ENCODE results near the gene SCAMP5. TPM values are rescaled to one million over a fixed set of nuclear protein-coding genes. Genes with fewer than 3 reads are reported as not detected.
A peak's percentile ranks its signal among the peaks of the same experiment; 100 is the strongest.

Gene SCAMP5
- total RNA-seq, 1 experiment from 2014 or later = 3.4 TPM

DNA sequence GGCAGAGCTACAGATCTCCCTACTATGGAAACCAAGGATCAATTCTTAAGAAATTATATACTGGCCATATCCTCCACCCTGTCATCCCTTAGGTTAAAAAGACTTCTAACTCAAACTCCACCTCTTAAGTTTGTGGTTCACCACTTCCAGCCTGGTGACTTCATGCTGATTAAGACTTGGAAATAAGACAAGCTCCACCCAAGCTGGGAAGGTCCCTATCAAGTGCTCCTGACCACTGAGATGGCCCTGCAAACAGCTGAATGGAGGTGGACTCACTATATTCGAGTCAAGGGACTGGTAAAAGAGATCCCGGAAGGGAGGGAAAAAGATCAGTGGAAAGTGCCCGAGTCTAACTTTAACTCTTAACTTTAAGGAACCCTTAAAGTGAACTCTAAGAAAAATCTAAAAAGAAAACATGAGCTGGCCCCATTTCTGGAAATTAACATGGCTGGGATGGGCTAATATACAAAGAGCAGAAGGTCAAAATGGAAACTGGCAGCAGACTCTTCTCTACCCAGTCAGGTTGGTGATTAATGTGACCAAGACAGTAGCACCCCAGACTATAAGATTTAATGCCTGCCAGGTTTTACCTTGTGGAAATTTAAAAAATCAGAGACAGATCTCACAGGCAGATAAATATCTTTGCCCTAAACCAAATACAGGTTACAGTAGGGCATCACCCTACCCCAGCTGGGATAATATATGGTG lies 71.9 kb downstream of the SCAMP5 start:
- H3K9me3 ChIP-seq = no peaks in the 10 kb centered on the region
- H3K36me3 ChIP-seq = no peaks in the 10 kb centered on the region
- DNase-seq = peak; percentile 35

GRCh38 chr15:75068748-75069147 lies 73.4 kb downstream of the SCAMP5 start:
- no peak for DNase-seq
- Histone ChIP-seq H3K36me3 (no peaks in the 10 kb centered on the region), H3K9me3 (no peaks in the 10 kb centered on the region), H3K27me3 (no peaks in the 10 kb centered on the region), H3K4me3 (no peak overlapping the region)

More for the DNA sequence above, 71.9 kb downstream of the SCAMP5 start:
- H3K27me3 ChIP-seq = no peaks in the 10 kb centered on the region
- no peak overlapping the region for H3K4me3 ChIP-seq

GRCh38 chr15:75069301-75069925 lies 74.0 kb downstream of the SCAMP5 start:
- DNase-seq = no peak
- Histone ChIP-seq H3K27me3 (no peaks in the 10 kb centered on the region), H3K36me3 (no peaks in the 10 kb centered on the region), H3K9me3 (no peaks in the 10 kb centered on the region), H3K4me3 (no peak overlapping the region)

- Histone ChIP-seq H3K4me3 (no peak overlapping the region), H3K9me3 (no peaks in the 10 kb centered on the region; the same call in 1 of the 2 replicates), H3K27me3 (no peaks in the 10 kb centered on the region), H3K36me3 (no peaks in the 10 kb centered on the region)
- no peak for DNase-seq
Measured at GRCh38 chr15:75070674-75071073, 75.3 kb downstream of the SCAMP5 start.

Other genes starting within 250 kb of the SCAMP5 start
- gene CYP1A2, start 246.7 kb upstream of the SCAMP5 start, total RNA-seq (2014; rRNA removed; shearing (Covaris generic); ENCODE audit: low replicate concordance) = 0.23 TPM in 1 of 2 replicates, not detected in the other
- 42.0 and 57.2 TPM in 2 replicates for gene CSK, start 213.5 kb upstream of the SCAMP5 start, total RNA-seq (2014; rRNA removed; shearing (Covaris generic); ENCODE audit: low replicate concordance)
- not detected in 2 replicates for gene LMAN1L, start 182.7 kb upstream of the SCAMP5 start, total RNA-seq (2014; rRNA removed; shearing (Covaris generic); ENCODE audit: low replicate concordance)
- gene CPLX3, start 168.9 kb upstream of the SCAMP5 start, total RNA-seq (2014; rRNA removed; shearing (Covaris generic); ENCODE audit: low replicate concordance) = not detected in 2 replicates
- 14.5 and 19.5 TPM in 2 replicates for gene ULK3, start 152.4 kb upstream of the SCAMP5 start, total RNA-seq (2014; rRNA removed; shearing (Covaris generic); ENCODE audit: low replicate concordance)
- gene SCAMP2, start 122.2 kb upstream of the SCAMP5 start, total RNA-seq (2014; rRNA removed; shearing (Covaris generic); ENCODE audit: low replicate concordance) = 10.7 and 21.6 TPM in 2 replicates
- gene MPI, start 105.5 kb upstream of the SCAMP5 start, total RNA-seq (2014; rRNA removed; shearing (Covaris generic); ENCODE audit: low replicate concordance) = 32.8 and 42.5 TPM in 2 replicates
- 22.6 and 65.2 TPM in 2 replicates for gene FAM219B, start 88.7 kb upstream of the SCAMP5 start, total RNA-seq (2014; rRNA removed; shearing (Covaris generic); ENCODE audit: low replicate concordance)
- 343 and 426 TPM in 2 replicates for gene COX5A, start 57.5 kb upstream of the SCAMP5 start, total RNA-seq (2014; rRNA removed; shearing (Covaris generic); ENCODE audit: low replicate concordance)
- 9.7 and 19.0 TPM in 2 replicates for gene RPP25, start 38.8 kb upstream of the SCAMP5 start, total RNA-seq (2014; rRNA removed; shearing (Covaris generic); ENCODE audit: low replicate concordance)
- 10.8 and 31.9 TPM in 2 replicates for gene PPCDC, start 28.0 kb downstream of the SCAMP5 start, total RNA-seq (2014; rRNA removed; shearing (Covaris generic); ENCODE audit: low replicate concordance)
- 1.8 and 2.8 TPM in 2 replicates for gene C15orf39, start 206.3 kb downstream of the SCAMP5 start, total RNA-seq (2014; rRNA removed; shearing (Covaris generic); ENCODE audit: low replicate concordance)

All from MG63 (cell line).